IMR-90 (cell line): ENCODE data around the gene BICD1. TPM values are rescaled to one million over a fixed set of nuclear protein-coding genes. Genes with fewer than 3 reads are reported as not detected.

Experiments used
- ATAC-seq: fragments of 200-7000 bp; cut with Tn5 transposase; 2 replicates; pipeline ENCODE4 v1.9.1; 2020; ENCODE audit warnings: low read depth, mild to moderate bottlenecking, moderate library complexity
- BruUV-seq: library from RNA; stranded (reverse); fragments of 400-500 nt; replicated peaks from 2 replicates; lab custom pipeline; 2021; lab: Mats Ljungman, UMichigan
- CTCF ChIA-PET: fragments of 300-600 bp; formaldehyde crosslinking; extraction: SDS; loops from one replicate; lab custom pipeline; 2021; ENCODE audit warnings: antibody characterized with exemption; lab: Yijun Ruan, JAX
- POLR2A ChIA-PET: fragments of 300-600 bp; sonication (Branson Sonifier 250); formaldehyde crosslinking; loops from one replicate; lab custom pipeline; 2022; ENCODE audit warnings: antibody characterized with exemption; ENCODE audit not compliant: unreplicated experiment; lab: Charles Lee
- DNase-seq: peaks from one replicate; pipeline ENCODE4 v3.0.0; 2013
- H2AFZ ChIP-seq: replicated peaks from 2 replicates; pipeline ENCODE3; 2013; ENCODE audit warnings: low read length, mild to moderate bottlenecking; ENCODE audit not compliant: poor library complexity
- H2AK5ac ChIP-seq: 2 replicates; pipeline ENCODE4 v1.6.1; 2013; ENCODE audit warnings: low read depth, low read length, inconsistent platforms
- H2AK9ac ChIP-seq: replicated peaks from 2 replicates; pipeline ENCODE3; 2013; ENCODE audit warnings: mild to moderate bottlenecking, low read depth, low read length, moderate library complexity; ENCODE audit not compliant: poor library complexity
- H2BK120ac ChIP-seq: 2 replicates; pipeline ENCODE4 v1.6.1; 2013; ENCODE audit warnings: low read depth, low read length, inconsistent platforms
- H2BK15ac ChIP-seq: 3 replicates; pipeline ENCODE4 v1.6.1; 2013; ENCODE audit warnings: low read depth, low read length, inconsistent platforms
- H2BK20ac ChIP-seq: 2 replicates; pipeline ENCODE4 v1.6.1; 2013; ENCODE audit warnings: low read depth, mild to moderate bottlenecking, inconsistent platforms, low read length, moderate library complexity
- H2BK5ac ChIP-seq: 2 replicates; pipeline ENCODE4 v1.6.1; 2013; ENCODE audit warnings: mild to moderate bottlenecking, low read depth, low read length, inconsistent platforms; ENCODE audit not compliant: poor library complexity, severe bottlenecking
- H3K14ac ChIP-seq: replicated peaks from 2 replicates; pipeline ENCODE4 v1.6.1; 2013; ENCODE audit warnings: low read depth, low read length, inconsistent platforms
- H3K18ac ChIP-seq: 2 replicates; pipeline ENCODE4 v1.6.1; 2013; ENCODE audit warnings: low read depth, low read length, control low read depth
- H3K23ac ChIP-seq: 2 replicates; pipeline ENCODE4 v1.6.1; 2013; ENCODE audit warnings: low read depth, low read length, inconsistent platforms
- H3K27ac ChIP-seq: 2 replicates; pipeline ENCODE4 v1.5.1; 2013; ENCODE audit warnings: mild to moderate bottlenecking, control low read depth, low read length; ENCODE audit not compliant: insufficient read depth
- H3K27me3 ChIP-seq: 2 replicates; pipeline ENCODE4 v1.6.1; 2013; ENCODE audit warnings: low read length; ENCODE audit not compliant: control insufficient read depth, insufficient read depth
- H3K36me3 ChIP-seq: 2 replicates; pipeline ENCODE4 v1.6.1; 2013; ENCODE audit warnings: low read length, mixed read lengths; ENCODE audit not compliant: control insufficient read depth, insufficient read depth
- H3K4ac ChIP-seq: 2 replicates; pipeline ENCODE4 v1.6.1; 2013; ENCODE audit warnings: low read depth, low read length, inconsistent platforms
- H3K4me1 ChIP-seq: 2 replicates; pipeline ENCODE4 v1.6.1; 2013; ENCODE audit warnings: low read length, mixed read lengths; ENCODE audit not compliant: control insufficient read depth, insufficient read depth
- H3K4me2 ChIP-seq: 2 replicates; pipeline ENCODE4 v1.6.1; 2013; ENCODE audit warnings: low read depth, mild to moderate bottlenecking, control low read depth, low read length, moderate library complexity
- H3K4me3 ChIP-seq: 2 replicates; pipeline ENCODE4 v1.5.1; 2013; ENCODE audit warnings: low read depth, mild to moderate bottlenecking, control low read depth, low read length, moderate library complexity; ENCODE audit not compliant: insufficient read depth
- H3K56ac ChIP-seq: 2 replicates; pipeline ENCODE4 v1.6.1; 2013; ENCODE audit warnings: low read length, inconsistent platforms; ENCODE audit not compliant: insufficient read depth; ENCODE audit errors: extremely low read depth
- H3K79me1 ChIP-seq, 2 experiments: 2 replicates each; pipeline ENCODE4 v1.6.1; 2013; ENCODE audit warnings: low read length in 2 of 2, inconsistent platforms in 1 of 2, low read depth in 1 of 2
- H3K9ac ChIP-seq: 2 replicates; pipeline ENCODE4 v1.6.1; 2013; ENCODE audit warnings: low read depth, low read length, control low read depth
- H3K9me1 ChIP-seq: 2 replicates; pipeline ENCODE4 v1.6.1; 2013; ENCODE audit warnings: low read length, inconsistent platforms; ENCODE audit not compliant: insufficient read depth
- H3K9me3 ChIP-seq: 2 replicates; pipeline ENCODE4 v1.6.1; 2013; ENCODE audit warnings: low read length; ENCODE audit not compliant: control insufficient read depth, insufficient read depth
- H4K20me1 ChIP-seq: 2 replicates; pipeline ENCODE4 v1.6.1; 2013; ENCODE audit warnings: low read length, inconsistent platforms; ENCODE audit not compliant: insufficient read depth
- H4K5ac ChIP-seq: 2 replicates; pipeline ENCODE4 v1.6.1; 2013; ENCODE audit warnings: mild to moderate bottlenecking, low read depth, low read length, control low read depth
- H4K8ac ChIP-seq, 2 experiments: 2 replicates each; pipeline ENCODE4 v1.6.1; 2013; ENCODE audit warnings: low read depth in 2 of 2, low read length in 2 of 2, control low read depth in 1 of 2, inconsistent platforms in 1 of 2
- H4K91ac ChIP-seq: 2 replicates; pipeline ENCODE4 v1.6.1; 2013; ENCODE audit warnings: low read depth, low read length, inconsistent platforms; ENCODE audit not compliant: insufficient read depth
- BHLHE40 ChIP-seq: fragments of 150-350 bp; IDR thresholded peaks from 2 replicates; pipeline ENCODE4 v1.6.1; 2016; ENCODE audit warnings: mild to moderate bottlenecking, low read depth, low read length
- CEBPB ChIP-seq: IDR thresholded peaks from 2 replicates; pipeline ENCODE4 v1.6.1; 2012; ENCODE audit warnings: low read depth, low read length, improper control_type of control experiment
- CHD1 ChIP-seq: IDR thresholded peaks from 2 replicates; pipeline ENCODE4 v1.6.1; 2012; ENCODE audit warnings: low read depth, low read length, improper control_type of control experiment
- FOS ChIP-seq: fragments of 150-350 bp; IDR thresholded peaks from 2 replicates; pipeline ENCODE4 v1.6.1; 2016; ENCODE audit warnings: low read depth, low read length
- MAFK ChIP-seq: IDR thresholded peaks from 2 replicates; pipeline ENCODE4 v1.6.1; 2012; ENCODE audit warnings: low read depth, low read length, improper control_type of control experiment
- MAZ ChIP-seq: IDR thresholded peaks from 2 replicates; pipeline ENCODE4 v1.6.1; 2012; ENCODE audit warnings: low read depth, mild to moderate bottlenecking, low read length, improper control_type of control experiment, moderate library complexity, borderline replicate concordance
- MXI1 ChIP-seq: IDR thresholded peaks from 2 replicates; pipeline ENCODE4 v1.6.1; 2012; ENCODE audit warnings: low read depth, mild to moderate bottlenecking, low read length, moderate library complexity, borderline replicate concordance
- NFE2L2 ChIP-seq: fragments of 150-350 bp; IDR thresholded peaks from 2 replicates; pipeline ENCODE4 v1.6.1; 2016; ENCODE audit warnings: low read depth, mild to moderate bottlenecking, low read length
- POLR2A ChIP-seq: IDR thresholded peaks from 2 replicates; pipeline ENCODE4 v1.6.1; 2012; ENCODE audit warnings: mild to moderate bottlenecking, low read depth, low read length
- RAD21 ChIP-seq: IDR thresholded peaks from 2 replicates; pipeline ENCODE4 v1.6.1; 2012; ENCODE audit warnings: low read length, improper control_type of control experiment
- RCOR1 ChIP-seq: IDR thresholded peaks from 2 replicates; pipeline ENCODE4 v1.6.1; 2012; ENCODE audit warnings: mild to moderate bottlenecking, low read length, improper control_type of control experiment; ENCODE audit not compliant: insufficient replicate concordance
- RFX5 ChIP-seq: IDR thresholded peaks from 2 replicates; pipeline ENCODE4 v1.8.0; 2012; ENCODE audit warnings: low read depth, mild to moderate bottlenecking, low read length, moderate library complexity
- SMC3 ChIP-seq: fragments of 150-350 bp; IDR thresholded peaks from 2 replicates; pipeline ENCODE4 v1.6.1; 2016; ENCODE audit warnings: low read depth, mild to moderate bottlenecking, antibody characterized with exemption, low read length, moderate library complexity
- WGBS, 2 experiments: methylation state at CpG; one replicate each; pipeline versions ENCODE4 v1.1.5 to v1.1.7; 2013; ENCODE audit warnings: missing lambda C conversion rate in 2 of 2; ENCODE audit not compliant: insufficient read length in 1 of 2; ENCODE audit errors: extremely low coverage in 2 of 2; 5-methylcytosine and 5-hydroxymethylcytosine counted together
- dilution Hi-C: fragments of 300-500 bp; cut with HindIII; formaldehyde crosslinking; loops from one replicate; pipeline ENCODE4 v1.14.3; 2018; ENCODE audit warnings: low sequenced_read_pairs; ENCODE audit not compliant: unreplicated experiment
- in situ Hi-C: fragments of 300-500 bp; cut with MboI; formaldehyde crosslinking; loops from 3 replicates; pipeline ENCODE4 v1.14.3; 2019; ENCODE audit warnings: low sequenced_read_pairs, inconsistent platforms, mixed read lengths
- intact Hi-C: fragments of 100-400 bp; cut with micrococcal nuclease; formaldehyde crosslinking; loops from 2 replicates; pipeline ENCODE4 v1.10.0; 2022
- polyA plus RNA-seq, 3 experiments: library from polyadenylated mRNA; depleted of rRNA; stranded (reverse); fragments of >200 nt; gene quantifications; 2 replicates each; pipeline ENCODE4 v1.2.3, GENCODE V29; 2012; ENCODE audit warnings: low replicate concordance in 1 of 3
- total RNA-seq: library from RNA; depleted of rRNA; stranded (reverse); fragments of >200 nt; gene quantifications from 2 replicates; pipeline ENCODE4 v1.2.3, GENCODE V29; 2012
- TF ChIP-seq, protein P1 (sequence below): fragments of 150-350 bp; IDR thresholded peaks from 2 replicates; pipeline ENCODE4 v1.6.1; 2017; ENCODE audit warnings: mild to moderate bottlenecking, antibody characterized with exemption, low read length, low read depth
- TF ChIP-seq, protein P2 (sequence below): conservative IDR thresholded peaks from 2 replicates; pipeline ENCODE4 v1.5.1; 2012; ENCODE audit warnings: mild to moderate bottlenecking, low read depth, low read length, improper control_type of control experiment
- TF ChIP-seq, protein P3 (sequence below): fragments of 150-350 bp; IDR thresholded peaks from 2 replicates; pipeline ENCODE4 v1.6.1; 2016; ENCODE audit warnings: low read depth, mild to moderate bottlenecking, low read length, moderate library complexity, borderline replicate concordance

The BICD1 gene
- total and polyA plus RNA-seq, 2 of the 4 experiments (the other 2 are of a cell fraction), result 17.2 to 21.8 TPM

DNA sequence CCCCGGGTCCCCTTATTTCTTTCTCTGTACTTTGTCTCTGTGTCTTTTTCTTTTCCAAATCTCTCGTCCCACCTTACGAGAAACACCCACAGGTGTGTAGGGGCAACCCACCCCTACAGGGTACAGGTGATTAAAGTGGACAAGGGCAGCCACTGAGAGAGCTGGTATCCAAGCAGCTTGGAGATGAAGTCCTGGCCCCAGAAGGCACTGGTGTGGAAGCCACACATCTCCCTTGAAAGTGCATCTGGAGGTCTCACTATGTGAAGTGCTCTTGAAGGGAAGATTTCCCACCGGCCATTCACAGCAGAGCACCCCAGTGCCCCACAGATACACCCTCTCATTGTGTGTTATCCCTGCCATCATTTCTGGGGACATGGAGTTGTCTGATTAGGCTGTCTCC lies 6.3 kb upstream of the BICD1 start:
- Histone ChIP-seq H4K91ac (no peak overlapping the region), H2BK120ac (no peak overlapping the region), H3K4me2 (no peak overlapping the region), H3K4me1 (no peaks in the 10 kb centered on the region), H3K36me3 (no peaks in the 10 kb centered on the region), H3K9me1 (no peaks in the 10 kb centered on the region), H2BK5ac (no peak overlapping the region), H3K4ac (no peak overlapping the region), H2BK20ac (no peak overlapping the region), H3K9ac (no peak overlapping the region), H3K27ac (no peak overlapping the region), H4K20me1 (no peaks in the 10 kb centered on the region), H2AK9ac (no peak overlapping the region), H3K18ac (no peak overlapping the region), H3K4me3 (no peak overlapping the region), H3K23ac (no peak overlapping the region), H4K8ac (no peak overlapping the region), H3K14ac (no peak overlapping the region), H3K9me3 (no peaks in the 10 kb centered on the region), H3K56ac (no peak overlapping the region), H2AFZ (no peak overlapping the region), H2BK15ac (no peak overlapping the region), H3K27me3 (no peaks in the 10 kb centered on the region), H2AK5ac (no peak overlapping the region), H3K79me1 (no peaks in the 10 kb centered on the region), H4K5ac (no peak overlapping the region)
- in situ Hi-C loops, result no loop called here
- no peak for DNase-seq
- CTCF ChIA-PET, result no interaction called here
- no CpG with 5 or more reads among the region's 4 CpGs for WGBS, 2 experiments
- TF ChIP-seq, protein P1, sequence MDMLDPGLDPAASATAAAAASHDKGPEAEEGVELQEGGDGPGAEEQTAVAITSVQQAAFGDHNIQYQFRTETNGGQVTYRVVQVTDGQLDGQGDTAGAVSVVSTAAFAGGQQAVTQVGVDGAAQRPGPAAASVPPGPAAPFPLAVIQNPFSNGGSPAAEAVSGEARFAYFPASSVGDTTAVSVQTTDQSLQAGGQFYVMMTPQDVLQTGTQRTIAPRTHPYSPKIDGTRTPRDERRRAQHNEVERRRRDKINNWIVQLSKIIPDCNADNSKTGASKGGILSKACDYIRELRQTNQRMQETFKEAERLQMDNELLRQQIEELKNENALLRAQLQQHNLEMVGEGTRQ, result no peak
- TF ChIP-seq MAZ (no peak), CEBPB (no peak), FOS (no peak), POLR2A (no peak), RFX5 (no peak), NFE2L2 (no peak), MXI1 (no peak), RCOR1 (no peak), SMC3 (no peak), MAFK (no peak), BHLHE40 (no peak), RAD21 (no peak), CHD1 (no peak)
- TF ChIP-seq, protein P2, sequence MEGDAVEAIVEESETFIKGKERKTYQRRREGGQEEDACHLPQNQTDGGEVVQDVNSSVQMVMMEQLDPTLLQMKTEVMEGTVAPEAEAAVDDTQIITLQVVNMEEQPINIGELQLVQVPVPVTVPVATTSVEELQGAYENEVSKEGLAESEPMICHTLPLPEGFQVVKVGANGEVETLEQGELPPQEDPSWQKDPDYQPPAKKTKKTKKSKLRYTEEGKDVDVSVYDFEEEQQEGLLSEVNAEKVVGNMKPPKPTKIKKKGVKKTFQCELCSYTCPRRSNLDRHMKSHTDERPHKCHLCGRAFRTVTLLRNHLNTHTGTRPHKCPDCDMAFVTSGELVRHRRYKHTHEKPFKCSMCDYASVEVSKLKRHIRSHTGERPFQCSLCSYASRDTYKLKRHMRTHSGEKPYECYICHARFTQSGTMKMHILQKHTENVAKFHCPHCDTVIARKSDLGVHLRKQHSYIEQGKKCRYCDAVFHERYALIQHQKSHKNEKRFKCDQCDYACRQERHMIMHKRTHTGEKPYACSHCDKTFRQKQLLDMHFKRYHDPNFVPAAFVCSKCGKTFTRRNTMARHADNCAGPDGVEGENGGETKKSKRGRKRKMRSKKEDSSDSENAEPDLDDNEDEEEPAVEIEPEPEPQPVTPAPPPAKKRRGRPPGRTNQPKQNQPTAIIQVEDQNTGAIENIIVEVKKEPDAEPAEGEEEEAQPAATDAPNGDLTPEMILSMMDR, result no peak
- TF ChIP-seq, protein P3, sequence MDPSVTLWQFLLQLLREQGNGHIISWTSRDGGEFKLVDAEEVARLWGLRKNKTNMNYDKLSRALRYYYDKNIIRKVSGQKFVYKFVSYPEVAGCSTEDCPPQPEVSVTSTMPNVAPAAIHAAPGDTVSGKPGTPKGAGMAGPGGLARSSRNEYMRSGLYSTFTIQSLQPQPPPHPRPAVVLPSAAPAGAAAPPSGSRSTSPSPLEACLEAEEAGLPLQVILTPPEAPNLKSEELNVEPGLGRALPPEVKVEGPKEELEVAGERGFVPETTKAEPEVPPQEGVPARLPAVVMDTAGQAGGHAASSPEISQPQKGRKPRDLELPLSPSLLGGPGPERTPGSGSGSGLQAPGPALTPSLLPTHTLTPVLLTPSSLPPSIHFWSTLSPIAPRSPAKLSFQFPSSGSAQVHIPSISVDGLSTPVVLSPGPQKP, result no peak
- dilution Hi-C loops, result no loop called here
- no peak for ATAC-seq
- BruUV-seq, result no TSS peak
- intact Hi-C loops, result no loop called here
- POLR2A ChIA-PET, result interaction anchor here (0.7 kb wide), 1 partner anchor 9 kb away, joined by 3 read pairs; no protein-coding TSS in a partner anchor
